Measurements from ENCODE around the gene ATF7.

DNA sequence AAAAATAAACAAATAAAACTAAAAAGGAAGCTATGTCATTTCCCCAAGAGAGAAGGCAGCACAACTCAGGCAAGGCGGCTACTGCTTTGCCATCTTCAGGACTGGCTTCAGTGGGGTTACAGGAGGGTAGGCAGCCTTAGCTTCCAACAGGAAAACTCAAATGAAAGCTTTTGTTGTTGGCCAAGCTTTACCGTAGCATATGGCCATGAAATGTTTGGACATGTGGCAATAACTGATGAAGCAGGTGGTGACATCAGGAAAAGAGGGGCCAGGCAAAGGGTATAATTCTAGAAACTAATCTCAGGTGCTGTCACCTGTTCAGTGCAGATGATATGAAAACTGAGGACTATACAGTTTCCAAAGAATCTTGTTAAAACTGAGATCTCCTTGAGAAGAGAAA, 96.1 kb downstream of the ATF7 start:
- TF ChIP-seq, protein P1, sequence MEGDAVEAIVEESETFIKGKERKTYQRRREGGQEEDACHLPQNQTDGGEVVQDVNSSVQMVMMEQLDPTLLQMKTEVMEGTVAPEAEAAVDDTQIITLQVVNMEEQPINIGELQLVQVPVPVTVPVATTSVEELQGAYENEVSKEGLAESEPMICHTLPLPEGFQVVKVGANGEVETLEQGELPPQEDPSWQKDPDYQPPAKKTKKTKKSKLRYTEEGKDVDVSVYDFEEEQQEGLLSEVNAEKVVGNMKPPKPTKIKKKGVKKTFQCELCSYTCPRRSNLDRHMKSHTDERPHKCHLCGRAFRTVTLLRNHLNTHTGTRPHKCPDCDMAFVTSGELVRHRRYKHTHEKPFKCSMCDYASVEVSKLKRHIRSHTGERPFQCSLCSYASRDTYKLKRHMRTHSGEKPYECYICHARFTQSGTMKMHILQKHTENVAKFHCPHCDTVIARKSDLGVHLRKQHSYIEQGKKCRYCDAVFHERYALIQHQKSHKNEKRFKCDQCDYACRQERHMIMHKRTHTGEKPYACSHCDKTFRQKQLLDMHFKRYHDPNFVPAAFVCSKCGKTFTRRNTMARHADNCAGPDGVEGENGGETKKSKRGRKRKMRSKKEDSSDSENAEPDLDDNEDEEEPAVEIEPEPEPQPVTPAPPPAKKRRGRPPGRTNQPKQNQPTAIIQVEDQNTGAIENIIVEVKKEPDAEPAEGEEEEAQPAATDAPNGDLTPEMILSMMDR (IDR thresholded peaks at IDR 0.05) = no peak
- TF ChIP-seq ZFX (IDR thresholded peaks at IDR 0.05; ENCODE audit: borderline replicate concordance) = no peak
